HepG2 (cell line): ENCODE results near the gene AP1G1. TPM values are rescaled to one million over a fixed set of nuclear protein-coding genes. Genes with fewer than 3 reads are reported as not detected.
A peak's percentile ranks its signal among the peaks of the same experiment; 100 is the strongest.

Experiments
- CBX5 ChIP-seq: sonication (generic); formaldehyde crosslinking; IDR thresholded peaks from 2 replicates; pipeline ENCODE4 v1.4.0; 2020; ENCODE audit warnings: missing genetic modification reagents, borderline replicate concordance
- KLF16 ChIP-seq, 2 experiments: sonication (generic) in 1 of 2; formaldehyde crosslinking in 1 of 2; IDR thresholded peaks; 2 replicates each; pipeline versions ENCODE4 v1.6.1 to v1.8.0; 2016 to 2023; ENCODE audit warnings: missing genetic modification reagents in 2 of 2, missing compliant biosample characterization in 1 of 2
- KMT2B ChIP-seq: IDR thresholded peaks from 2 replicates; pipeline ENCODE4 v1.6.1; 2016; ENCODE audit warnings: missing genetic modification reagents, missing compliant biosample characterization
- MYC ChIP-seq: sonication (generic); formaldehyde crosslinking; IDR thresholded peaks from 2 replicates; pipeline ENCODE4 v1.9.0; 2021; ENCODE audit warnings: missing genetic modification reagents, borderline replicate concordance
- RBAK ChIP-seq: sonication (generic); formaldehyde crosslinking; IDR thresholded peaks from 2 replicates; pipeline ENCODE4 v1.5.1; 2020; ENCODE audit warnings: mild to moderate bottlenecking, missing genetic modification reagents
- REL ChIP-seq: sonication (generic); formaldehyde crosslinking; conservative IDR thresholded peaks from 2 replicates; pipeline ENCODE4 v1.8.0; 2022; ENCODE audit warnings: mild to moderate bottlenecking, missing genetic modification reagents, moderate library complexity
- SMYD3 ChIP-seq: sonication (generic); formaldehyde crosslinking; IDR thresholded peaks from 2 replicates; pipeline ENCODE4 v1.8.1; 2023; ENCODE audit warnings: mild to moderate bottlenecking, missing genetic modification reagents
- SSRP1 ChIP-seq: IDR thresholded peaks from 2 replicates; pipeline ENCODE4 v1.6.1; 2016; ENCODE audit warnings: control low read depth
- TSC22D2 ChIP-seq: sonication (generic); formaldehyde crosslinking; IDR thresholded peaks from 2 replicates; pipeline ENCODE4 v1.5.1; 2020; ENCODE audit warnings: missing genetic modification reagents, mild to moderate bottlenecking, borderline replicate concordance
- ZBTB38 ChIP-seq: sonication (generic); formaldehyde crosslinking; IDR thresholded peaks from 2 replicates; pipeline ENCODE4 v1.5.1; 2020; ENCODE audit warnings: mild to moderate bottlenecking, missing genetic modification reagents
- ZFP36 ChIP-seq: fragments of 150-350 bp; IDR thresholded peaks from 2 replicates; pipeline ENCODE4 v1.6.1; 2018; ENCODE audit warnings: borderline replicate concordance, low read length, low read depth; ENCODE audit not compliant: partially characterized antibody
- ZMYM2 ChIP-seq: sonication (generic); formaldehyde crosslinking; IDR thresholded peaks from 2 replicates; pipeline ENCODE4 v1.8.0; 2022; ENCODE audit warnings: mild to moderate bottlenecking, missing genetic modification reagents
- ZNF331 ChIP-seq: sonication (generic); formaldehyde crosslinking; IDR thresholded peaks from 2 replicates; pipeline ENCODE4 v1.4.0; 2020; ENCODE audit warnings: missing genetic modification reagents
- ZNF530 ChIP-seq: sonication (generic); formaldehyde crosslinking; IDR thresholded peaks from 2 replicates; pipeline ENCODE4 v1.5.0; 2020; ENCODE audit warnings: low read depth, mild to moderate bottlenecking, missing genetic modification reagents
- ZNF709 ChIP-seq: sonication (generic); formaldehyde crosslinking; IDR thresholded peaks from 2 replicates; pipeline ENCODE4 v1.5.0; 2020; ENCODE audit warnings: mild to moderate bottlenecking, missing genetic modification reagents
- ZNF740 ChIP-seq: sonication (generic); formaldehyde crosslinking; IDR thresholded peaks from 2 replicates; pipeline ENCODE4 v1.4.0; 2020; ENCODE audit warnings: missing genetic modification reagents
- polyA plus RNA-seq, 8 experiments: library from polyadenylated mRNA; depleted of rRNA in 3 of 8; stranded (reverse) in 7 of 8; unstranded in 1 of 8; fragments of >200 nt; fragmentation: Illumina TruSeq in 4 of 8; extraction: Trizol in 4 of 8; gene quantifications; 2 replicates each; pipeline versions ENCODE4 v1.2.1 to v1.2.3, GENCODE V29; 2011 to 2016; ENCODE audit warnings: low read depth in 4 of 8, missing spikeins in 1 of 8, mixed read lengths in 1 of 8; ENCODE audit not compliant: insufficient read depth in 1 of 8
- total RNA-seq, 5 experiments: library from RNA; depleted of rRNA; stranded (reverse); fragments of >200 nt; fragmentation: Illumina TruSeq; extraction: Trizol; gene quantifications; 2 replicates each; pipeline ENCODE4 v1.2.3, GENCODE V29; 2016; ENCODE audit warnings: low read depth in 1 of 5
- TF ChIP-seq, protein P1 (sequence below): sonication (generic); formaldehyde crosslinking; IDR thresholded peaks from 2 replicates; pipeline ENCODE4 v1.5.0; 2020; ENCODE audit warnings: mild to moderate bottlenecking, missing genetic modification reagents
- TF ChIP-seq, protein P2 (sequence below): sonication (generic); formaldehyde crosslinking; IDR thresholded peaks from 2 replicates; pipeline ENCODE4 v1.9.0; 2021; ENCODE audit warnings: mild to moderate bottlenecking, missing genetic modification reagents

AP1G1 gene
- total and polyA plus RNA-seq, 2 of the 13 experiments (the other 11 are each of a cell fraction or from before 2014, with no cell fraction given): 62.2 to 66.2 TPM

DNA sequence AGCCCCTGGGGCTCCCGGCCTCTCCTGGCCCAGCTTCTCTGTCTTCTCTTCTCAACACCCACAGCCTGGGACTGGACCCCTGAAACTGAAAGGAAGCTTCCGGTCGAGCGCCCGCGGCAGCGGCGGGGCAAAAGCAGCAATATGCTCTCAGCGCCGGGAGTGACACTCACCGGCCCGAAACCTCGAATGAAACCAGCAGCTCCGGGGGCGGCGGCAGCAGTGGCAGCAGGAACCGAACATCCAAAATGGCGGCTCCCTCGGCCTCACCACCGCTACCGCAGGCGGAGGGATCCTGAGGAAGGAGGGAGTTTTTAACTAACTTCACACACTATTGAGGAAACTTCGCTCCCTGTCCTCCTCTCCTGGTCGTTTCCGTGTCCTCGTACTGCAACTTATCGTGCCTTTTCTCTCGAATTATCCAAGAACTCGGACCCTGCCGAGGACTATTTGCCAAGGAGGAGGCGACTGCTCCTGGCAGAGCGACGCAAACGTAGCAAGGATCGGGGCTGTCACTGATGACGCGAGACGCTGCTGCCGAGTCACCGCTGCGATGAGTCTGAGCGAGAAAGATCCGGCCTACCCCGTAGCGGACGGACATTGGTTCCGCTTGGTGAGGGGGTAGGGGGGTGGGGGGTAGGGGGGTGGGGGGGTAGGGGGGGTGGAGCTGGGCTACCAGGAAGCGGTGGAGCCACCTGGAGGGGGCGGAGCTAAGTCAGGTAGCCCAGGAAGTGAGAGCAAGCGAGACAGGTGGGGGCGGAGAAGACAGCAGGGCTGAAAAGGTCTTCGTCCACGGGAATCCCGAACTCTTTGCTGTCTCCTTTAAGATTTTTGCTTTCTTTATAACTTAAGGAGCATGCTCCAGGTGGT, at the start of gene AP1G1 (continued):
- TF ChIP-seq ZBTB38 (CRISPR knock-in tag) (peak; percentile 74; the same call in 1 of the 2 replicates), ZNF740 (CRISPR knock-in tag) (peak; percentile 98), KLF16 (CRISPR knock-in tag; IDR thresholded peaks at IDR 0.05) (peak; percentile 52 to 69; a peak in 2 of 4 replicates), ZNF530 (CRISPR knock-in tag) (peak; percentile 69; the same call in 1 of the 2 replicates), MYC (CRISPR knock-in tag) (peak; percentile 42; the same call in 1 of the 2 replicates), ZNF709 (CRISPR knock-in tag) (no peak), REL (CRISPR knock-in tag) (no peak), RBAK (CRISPR knock-in tag) (peak; percentile 29; the same call in 1 of the 2 replicates), ZNF331 (CRISPR knock-in tag) (peak; percentile 57), TSC22D2 (CRISPR knock-in tag) (peak; percentile 74; the same call in 1 of the 2 replicates), ZFP36 (no peak), SMYD3 (CRISPR knock-in tag) (0 out of 2 replicates have a peak, but pooled peaks have one; percentile 26), SSRP1 (CRISPR knock-in tag) (0 out of 2 replicates have a peak, but pooled peaks have one; percentile 7), ZMYM2 (CRISPR knock-in tag) (peak; percentile 49; the same call in 1 of the 2 replicates), KMT2B (peak; percentile 98), CBX5 (CRISPR knock-in tag) (peak; percentile 78; the same call in 1 of the 2 replicates)
- TF ChIP-seq, protein P1, sequence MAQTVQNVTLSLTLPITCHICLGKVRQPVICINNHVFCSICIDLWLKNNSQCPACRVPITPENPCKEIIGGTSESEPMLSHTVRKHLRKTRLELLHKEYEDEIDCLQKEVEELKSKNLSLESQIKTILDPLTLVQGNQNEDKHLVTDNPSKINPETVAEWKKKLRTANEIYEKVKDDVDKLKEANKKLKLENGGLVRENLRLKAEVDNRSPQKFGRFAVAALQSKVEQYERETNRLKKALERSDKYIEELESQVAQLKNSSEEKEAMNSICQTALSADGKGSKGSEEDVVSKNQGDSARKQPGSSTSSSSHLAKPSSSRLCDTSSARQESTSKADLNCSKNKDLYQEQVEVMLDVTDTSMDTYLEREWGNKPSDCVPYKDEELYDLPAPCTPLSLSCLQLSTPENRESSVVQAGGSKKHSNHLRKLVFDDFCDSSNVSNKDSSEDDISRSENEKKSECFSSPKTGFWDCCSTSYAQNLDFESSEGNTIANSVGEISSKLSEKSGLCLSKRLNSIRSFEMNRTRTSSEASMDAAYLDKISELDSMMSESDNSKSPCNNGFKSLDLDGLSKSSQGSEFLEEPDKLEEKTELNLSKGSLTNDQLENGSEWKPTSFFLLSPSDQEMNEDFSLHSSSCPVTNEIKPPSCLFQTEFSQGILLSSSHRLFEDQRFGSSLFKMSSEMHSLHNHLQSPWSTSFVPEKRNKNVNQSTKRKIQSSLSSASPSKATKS (CRISPR knock-in tag): peak; percentile 52; the same call in 1 of the 2 replicates
- TF ChIP-seq, protein P2, sequence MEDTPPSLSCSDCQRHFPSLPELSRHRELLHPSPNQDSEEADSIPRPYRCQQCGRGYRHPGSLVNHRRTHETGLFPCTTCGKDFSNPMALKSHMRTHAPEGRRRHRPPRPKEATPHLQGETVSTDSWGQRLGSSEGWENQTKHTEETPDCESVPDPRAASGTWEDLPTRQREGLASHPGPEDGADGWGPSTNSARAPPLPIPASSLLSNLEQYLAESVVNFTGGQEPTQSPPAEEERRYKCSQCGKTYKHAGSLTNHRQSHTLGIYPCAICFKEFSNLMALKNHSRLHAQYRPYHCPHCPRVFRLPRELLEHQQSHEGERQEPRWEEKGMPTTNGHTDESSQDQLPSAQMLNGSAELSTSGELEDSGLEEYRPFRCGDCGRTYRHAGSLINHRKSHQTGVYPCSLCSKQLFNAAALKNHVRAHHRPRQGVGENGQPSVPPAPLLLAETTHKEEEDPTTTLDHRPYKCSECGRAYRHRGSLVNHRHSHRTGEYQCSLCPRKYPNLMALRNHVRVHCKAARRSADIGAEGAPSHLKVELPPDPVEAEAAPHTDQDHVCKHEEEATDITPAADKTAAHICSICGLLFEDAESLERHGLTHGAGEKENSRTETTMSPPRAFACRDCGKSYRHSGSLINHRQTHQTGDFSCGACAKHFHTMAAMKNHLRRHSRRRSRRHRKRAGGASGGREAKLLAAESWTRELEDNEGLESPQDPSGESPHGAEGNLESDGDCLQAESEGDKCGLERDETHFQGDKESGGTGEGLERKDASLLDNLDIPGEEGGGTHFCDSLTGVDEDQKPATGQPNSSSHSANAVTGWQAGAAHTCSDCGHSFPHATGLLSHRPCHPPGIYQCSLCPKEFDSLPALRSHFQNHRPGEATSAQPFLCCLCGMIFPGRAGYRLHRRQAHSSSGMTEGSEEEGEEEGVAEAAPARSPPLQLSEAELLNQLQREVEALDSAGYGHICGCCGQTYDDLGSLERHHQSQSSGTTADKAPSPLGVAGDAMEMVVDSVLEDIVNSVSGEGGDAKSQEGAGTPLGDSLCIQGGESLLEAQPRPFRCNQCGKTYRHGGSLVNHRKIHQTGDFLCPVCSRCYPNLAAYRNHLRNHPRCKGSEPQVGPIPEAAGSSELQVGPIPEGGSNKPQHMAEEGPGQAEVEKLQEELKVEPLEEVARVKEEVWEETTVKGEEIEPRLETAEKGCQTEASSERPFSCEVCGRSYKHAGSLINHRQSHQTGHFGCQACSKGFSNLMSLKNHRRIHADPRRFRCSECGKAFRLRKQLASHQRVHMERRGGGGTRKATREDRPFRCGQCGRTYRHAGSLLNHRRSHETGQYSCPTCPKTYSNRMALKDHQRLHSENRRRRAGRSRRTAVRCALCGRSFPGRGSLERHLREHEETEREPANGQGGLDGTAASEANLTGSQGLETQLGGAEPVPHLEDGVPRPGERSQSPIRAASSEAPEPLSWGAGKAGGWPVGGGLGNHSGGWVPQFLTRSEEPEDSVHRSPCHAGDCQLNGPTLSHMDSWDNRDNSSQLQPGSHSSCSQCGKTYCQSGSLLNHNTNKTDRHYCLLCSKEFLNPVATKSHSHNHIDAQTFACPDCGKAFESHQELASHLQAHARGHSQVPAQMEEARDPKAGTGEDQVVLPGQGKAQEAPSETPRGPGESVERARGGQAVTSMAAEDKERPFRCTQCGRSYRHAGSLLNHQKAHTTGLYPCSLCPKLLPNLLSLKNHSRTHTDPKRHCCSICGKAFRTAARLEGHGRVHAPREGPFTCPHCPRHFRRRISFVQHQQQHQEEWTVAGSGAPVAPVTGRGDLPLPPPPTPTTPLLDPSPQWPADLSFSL (CRISPR knock-in tag): no peak
